ENCODE results near the gene EMP3. TPM values are rescaled to one million over a fixed set of nuclear protein-coding genes. Genes with fewer than 3 reads are reported as not detected.

Gene EMP3
- total and polyA plus RNA-seq, 2 experiments from 2014 or later = 68.4 to 381 TPM

GRCh38 chr19:48378194-48378570 is 52.8 kb downstream of the EMP3 start:
- no peaks in the 10 kb centered on the region for H4K20me1 ChIP-seq (ENCODE audit: insufficient read depth, poor library complexity, severe bottlenecking)
- H3K79me2 ChIP-seq = no peaks in the 10 kb centered on the region
- H3K4me3 ChIP-seq = no peak overlapping the region
- H2AFZ ChIP-seq = no peak overlapping the region
- no peak overlapping the region for H3K27ac ChIP-seq
- no peaks in the 10 kb centered on the region for H3K27me3 ChIP-seq
- no peaks in the 10 kb centered on the region for H3K9me2 ChIP-seq (replicated peaks; ENCODE audit: insufficient read depth)
- DNase-seq (ENCODE audit: low spot score) = no peak
- TF ChIP-seq EZH2phosphoT487 (IDR thresholded peaks at IDR 0.05; ENCODE audit: low read depth, severe bottlenecking, unreplicated experiment) = no peak
- no peak for TF ChIP-seq CTCF (IDR thresholded peaks at IDR 0.05; ENCODE audit: poor library complexity)
- no peak for TF ChIP-seq EZH2 (IDR thresholded peaks at IDR 0.05; ENCODE audit: borderline replicate concordance)
- no peaks in the 10 kb centered on the region for H3K9me3 ChIP-seq (ENCODE audit: low read depth)
- no peaks in the 10 kb centered on the region for H3K4me1 ChIP-seq (ENCODE audit: insufficient read depth)
- 93% methylated on average over 10 of the region's 10 CpGs for WGBS (ENCODE audit: low lambda C conversion rate, missing lambda C conversion rate)
- no peak overlapping the region for H3K4me2 ChIP-seq
- no peaks in the 10 kb centered on the region for H3K36me3 ChIP-seq (replicated peaks; ENCODE audit: insufficient read depth, low read depth)

DNA sequence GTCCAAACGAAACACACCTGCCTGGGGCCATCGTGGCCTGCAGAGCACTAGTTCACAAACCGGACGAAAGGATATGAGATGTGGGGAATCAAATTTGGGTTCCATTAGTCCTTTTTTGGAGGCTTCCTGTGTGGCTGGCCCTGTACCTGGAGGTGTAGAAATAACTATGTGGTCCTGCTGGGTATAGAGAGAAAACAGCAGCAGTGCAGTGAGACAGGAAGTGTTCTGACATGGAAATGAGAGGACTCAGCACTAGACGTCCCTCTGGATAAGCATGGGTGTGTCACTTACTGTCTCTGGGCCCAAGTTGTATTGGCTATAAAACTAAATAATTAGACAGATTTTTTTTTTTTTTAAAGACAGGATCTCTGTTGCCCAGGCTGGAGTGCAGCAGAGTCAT is 53.7 kb downstream of the EMP3 start:
- DNase-seq (ENCODE audit: low spot score) = no peak
- 77% methylated on average over 5 of the region's 5 CpGs for WGBS (ENCODE audit: low lambda C conversion rate, missing lambda C conversion rate)

More for the DNA sequence above, 53.7 kb downstream of the EMP3 start:
- H4K20me1 ChIP-seq (ENCODE audit: insufficient read depth, poor library complexity, severe bottlenecking) = no peaks in the 10 kb centered on the region
- no peaks in the 10 kb centered on the region for H3K4me1 ChIP-seq (ENCODE audit: insufficient read depth)
- no peak overlapping the region for H2AFZ ChIP-seq
- H3K79me2 ChIP-seq = no peaks in the 10 kb centered on the region
- H3K9me3 ChIP-seq (ENCODE audit: low read depth) = no peaks in the 10 kb centered on the region
- H3K9me2 ChIP-seq (replicated peaks; ENCODE audit: insufficient read depth) = no peaks in the 10 kb centered on the region
- no peaks in the 10 kb centered on the region for H3K27me3 ChIP-seq
- no peak overlapping the region for H3K4me2 ChIP-seq
- H3K27ac ChIP-seq = no peak overlapping the region
- H3K4me3 ChIP-seq = no peak overlapping the region
- no peaks in the 10 kb centered on the region for H3K36me3 ChIP-seq (replicated peaks; ENCODE audit: insufficient read depth, low read depth)
- no peak for TF ChIP-seq EZH2 (IDR thresholded peaks at IDR 0.05; ENCODE audit: borderline replicate concordance)
- TF ChIP-seq EZH2phosphoT487 (IDR thresholded peaks at IDR 0.05; ENCODE audit: low read depth, severe bottlenecking, unreplicated experiment) = no peak
- no peak for TF ChIP-seq CTCF (IDR thresholded peaks at IDR 0.05; ENCODE audit: poor library complexity)

Other genes starting within 250 kb of the EMP3 start
- gene PLA2G4C, start 214.7 kb upstream of the EMP3 start, total RNA-seq = 2.4 and 5.4 TPM in 2 replicates
- gene PLA2G4C, start 214.7 kb upstream of the EMP3 start, polyA plus RNA-seq = 2.0 and 3.2 TPM in 2 replicates
- gene LIG1, start 155.2 kb upstream of the EMP3 start, total RNA-seq = 19.6 and 23.8 TPM in 2 replicates
- gene LIG1, start 155.2 kb upstream of the EMP3 start, polyA plus RNA-seq = 28.4 and 29.8 TPM in 2 replicates
- gene ZSWIM9, start 154.9 kb upstream of the EMP3 start, total RNA-seq = 0.73 and 1.2 TPM in 2 replicates
- gene ZSWIM9, start 154.9 kb upstream of the EMP3 start, polyA plus RNA-seq = 1.5 and 2.1 TPM in 2 replicates
- gene CARD8, start 69.6 kb upstream of the EMP3 start, total RNA-seq = 17.0 and 18.8 TPM in 2 replicates
- 7.6 and 10.3 TPM in 2 replicates for gene CARD8, start 69.6 kb upstream of the EMP3 start, polyA plus RNA-seq
- 0.84 and 0.90 TPM in 2 replicates for gene ZNF114, start 55.5 kb upstream of the EMP3 start, total RNA-seq
- 1.6 and 3.0 TPM in 2 replicates for gene ZNF114, start 55.5 kb upstream of the EMP3 start, polyA plus RNA-seq
- 5.3 and 5.9 TPM in 2 replicates for gene TMEM143, start 38.4 kb downstream of the EMP3 start, total RNA-seq
- 11.2 and 20.8 TPM in 2 replicates for gene TMEM143, start 38.4 kb downstream of the EMP3 start, polyA plus RNA-seq
- gene SYNGR4, start 38.8 kb downstream of the EMP3 start, total RNA-seq = not detected in 2 replicates
- gene SYNGR4, start 38.8 kb downstream of the EMP3 start, polyA plus RNA-seq = 0.51 and 1.3 TPM in 2 replicates
- 164 and 179 TPM in 2 replicates for gene KDELR1, start 66.0 kb downstream of the EMP3 start, total RNA-seq
- gene KDELR1, start 66.0 kb downstream of the EMP3 start, polyA plus RNA-seq = 278 and 288 TPM in 2 replicates
- 0.40 and 1.00 TPM in 2 replicates for gene GRIN2D, start 68.1 kb downstream of the EMP3 start, total RNA-seq
- gene GRIN2D, start 68.1 kb downstream of the EMP3 start, polyA plus RNA-seq = 2.1 and 2.7 TPM in 2 replicates
- gene GRWD1, start 120.4 kb downstream of the EMP3 start, total RNA-seq = 25.2 and 25.9 TPM in 2 replicates
- 33.1 and 36.6 TPM in 2 replicates for gene GRWD1, start 120.4 kb downstream of the EMP3 start, polyA plus RNA-seq
- gene KCNJ14, start 130.0 kb downstream of the EMP3 start, total RNA-seq = 0.12 and 0.70 TPM in 2 replicates
- gene KCNJ14, start 130.0 kb downstream of the EMP3 start, polyA plus RNA-seq = 0.32 and 1.1 TPM in 2 replicates
- 63.1 and 69.6 TPM in 2 replicates for gene CYTH2, start 143.8 kb downstream of the EMP3 start, total RNA-seq
- gene CYTH2, start 143.8 kb downstream of the EMP3 start, polyA plus RNA-seq = 80.1 and 106 TPM in 2 replicates
- gene LMTK3, start 186.3 kb downstream of the EMP3 start, total RNA-seq = 2.1 and 3.7 TPM in 2 replicates
- 1.3 and 2.1 TPM in 2 replicates for gene LMTK3, start 186.3 kb downstream of the EMP3 start, polyA plus RNA-seq
- not detected in 2 replicates for gene SULT2B1, start 226.6 kb downstream of the EMP3 start, total RNA-seq
- gene SULT2B1, start 226.6 kb downstream of the EMP3 start, polyA plus RNA-seq = 0.43 and 0.79 TPM in 2 replicates